ENCODE measurements around the gene GADD45A.

DNA sequence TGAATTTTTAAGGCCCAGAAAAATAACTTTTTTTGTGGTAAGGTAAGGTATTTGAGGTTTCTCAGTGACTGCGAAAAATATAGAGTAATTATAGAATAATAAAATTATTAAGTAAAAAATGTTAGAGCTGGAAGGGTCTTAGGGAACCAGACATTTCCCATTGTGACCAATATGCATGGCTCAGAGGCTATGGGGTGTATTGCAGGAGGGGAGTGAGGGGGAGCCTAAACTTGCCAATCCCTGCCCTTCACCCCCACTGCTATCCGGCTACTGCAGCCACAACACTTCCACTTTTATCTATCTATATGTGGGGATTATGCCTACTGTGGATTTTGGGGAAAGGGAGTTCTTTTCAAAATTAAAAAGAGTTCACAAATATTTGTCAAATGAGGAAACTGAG lies 7.6 kb upstream of the GADD45A start:
- TF ChIP-seq, protein P1, sequence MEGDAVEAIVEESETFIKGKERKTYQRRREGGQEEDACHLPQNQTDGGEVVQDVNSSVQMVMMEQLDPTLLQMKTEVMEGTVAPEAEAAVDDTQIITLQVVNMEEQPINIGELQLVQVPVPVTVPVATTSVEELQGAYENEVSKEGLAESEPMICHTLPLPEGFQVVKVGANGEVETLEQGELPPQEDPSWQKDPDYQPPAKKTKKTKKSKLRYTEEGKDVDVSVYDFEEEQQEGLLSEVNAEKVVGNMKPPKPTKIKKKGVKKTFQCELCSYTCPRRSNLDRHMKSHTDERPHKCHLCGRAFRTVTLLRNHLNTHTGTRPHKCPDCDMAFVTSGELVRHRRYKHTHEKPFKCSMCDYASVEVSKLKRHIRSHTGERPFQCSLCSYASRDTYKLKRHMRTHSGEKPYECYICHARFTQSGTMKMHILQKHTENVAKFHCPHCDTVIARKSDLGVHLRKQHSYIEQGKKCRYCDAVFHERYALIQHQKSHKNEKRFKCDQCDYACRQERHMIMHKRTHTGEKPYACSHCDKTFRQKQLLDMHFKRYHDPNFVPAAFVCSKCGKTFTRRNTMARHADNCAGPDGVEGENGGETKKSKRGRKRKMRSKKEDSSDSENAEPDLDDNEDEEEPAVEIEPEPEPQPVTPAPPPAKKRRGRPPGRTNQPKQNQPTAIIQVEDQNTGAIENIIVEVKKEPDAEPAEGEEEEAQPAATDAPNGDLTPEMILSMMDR (IDR thresholded peaks at IDR 0.05; ENCODE audit: low read length), result no peak
- TF ChIP-seq EZH2 (optimal IDR thresholded peaks at IDR 0.05; ENCODE audit: low read depth, low read length), result no peak
